Neural cell (in vitro differentiated cells): ENCODE results near the gene TTC9B. TPM values are rescaled to one million over a fixed set of nuclear protein-coding genes. Genes with fewer than 3 reads are reported as not detected.

ENCODE experiments used
- H2AFZ ChIP-seq: fragments of 200-600, 300-800 bp; sonication (generic), shearing (Covaris generic); 2 replicates; pipeline ENCODE4 v1.6.0; 2014; ENCODE audit warnings: low read depth, mild to moderate bottlenecking, antibody characterized with exemption, low read length, moderate library complexity
- H3F3A ChIP-seq: fragments of 200-600 bp; shearing (Covaris generic); 2 replicates; pipeline ENCODE4 v1.6.1; 2016; ENCODE audit warnings: mild to moderate bottlenecking, moderate library complexity, mixed read lengths, antibody characterized with exemption, low read length; ENCODE audit not compliant: insufficient read depth, poor library complexity, severe bottlenecking
- H3K27ac ChIP-seq: fragments of 200-600, 300-800 bp; sonication (generic), shearing (Covaris generic); 2 replicates; pipeline ENCODE4 v1.5.1; 2014; ENCODE audit warnings: mild to moderate bottlenecking, low read length, moderate library complexity
- H3K27me3 ChIP-seq: fragments of 300-800, 200-600 bp; sonication (generic), shearing (Covaris generic); 2 replicates; pipeline ENCODE4 v1.6.0; 2014; ENCODE audit warnings: mild to moderate bottlenecking, low read depth, low read length, moderate library complexity; ENCODE audit not compliant: insufficient read depth
- H3K36me3 ChIP-seq: fragments of 300-800, 200-600 bp; sonication (generic), shearing (Covaris generic); 2 replicates; pipeline ENCODE4 v1.5.1; 2014; ENCODE audit warnings: mild to moderate bottlenecking, antibody characterized with exemption, low read length, moderate library complexity; ENCODE audit not compliant: insufficient read depth
- H3K4me2 ChIP-seq: fragments of 300-800, 200-600 bp; sonication (generic), shearing (Covaris generic); 2 replicates; pipeline ENCODE4 v1.6.0; 2014; ENCODE audit warnings: mild to moderate bottlenecking, low read length
- H3K4me3 ChIP-seq: fragments of 300-800, 200-600 bp; sonication (generic), shearing (Covaris generic); 2 replicates; pipeline ENCODE4 v1.5.1; 2014; ENCODE audit warnings: mild to moderate bottlenecking, low read length, moderate library complexity
- H3K79me2 ChIP-seq: fragments of 200-600 bp; shearing (Covaris generic); replicated peaks from 2 replicates; pipeline ENCODE4 v1.6.0; 2014; ENCODE audit warnings: mild to moderate bottlenecking, low read length, moderate library complexity; ENCODE audit not compliant: insufficient read depth
- H3K9ac ChIP-seq: fragments of 300-800, 200-600 bp; sonication (generic), shearing (Covaris generic); 2 replicates; pipeline ENCODE4 v1.6.1; 2016; ENCODE audit warnings: mild to moderate bottlenecking, low read length, mixed read lengths
- H3K9me2 ChIP-seq: fragments of 200-600 bp; shearing (Covaris generic); 2 replicates; pipeline ENCODE4 v1.6.1; 2016; ENCODE audit warnings: mild to moderate bottlenecking, low read length, mixed read lengths; ENCODE audit not compliant: insufficient read depth
- H3K9me3 ChIP-seq: fragments of 200-600, 300-800 bp; sonication (generic), shearing (Covaris generic); 2 replicates; pipeline ENCODE4 v1.6.1; 2016; ENCODE audit warnings: mild to moderate bottlenecking, mixed run types, low read length, moderate library complexity, mixed read lengths
- H4K20me1 ChIP-seq: fragments of 200-600 bp; shearing (Covaris generic); 2 replicates; pipeline ENCODE4 v1.6.1; 2016; ENCODE audit warnings: mild to moderate bottlenecking, mixed run types; ENCODE audit not compliant: insufficient read depth
- EP300 ChIP-seq: fragments of 450-650 bp; conservative IDR thresholded peaks from 2 replicates; pipeline ENCODE4 v1.6.1; 2014; ENCODE audit warnings: antibody characterized with exemption, mild to moderate bottlenecking, moderate library complexity; ENCODE audit not compliant: poor library complexity, severe bottlenecking
- EZH2 ChIP-seq: fragments of 200-600, 300-800 bp; shearing (Covaris generic), sonication (generic); IDR thresholded peaks from 2 replicates; pipeline ENCODE4 v1.6.1; 2014; ENCODE audit warnings: antibody characterized with exemption, low read length, borderline replicate concordance, mild to moderate bottlenecking; ENCODE audit not compliant: insufficient read depth, poor library complexity, severe bottlenecking
- MXI1 ChIP-seq: fragments of 450-650 bp; conservative IDR thresholded peaks from 2 replicates; pipeline ENCODE4 v1.6.1; 2014; ENCODE audit warnings: antibody characterized with exemption, mild to moderate bottlenecking; ENCODE audit not compliant: poor library complexity, severe bottlenecking
- POLR2AphosphoS5 ChIP-seq: IDR thresholded peaks from 2 replicates; pipeline ENCODE4 v1.6.1; 2012
- RAD21 ChIP-seq: fragments of 450-650 bp; conservative IDR thresholded peaks from 2 replicates; pipeline ENCODE4 v1.6.1; 2014; ENCODE audit warnings: antibody characterized with exemption, mild to moderate bottlenecking, moderate library complexity
- SMC3 ChIP-seq: fragments of 450-650 bp; conservative IDR thresholded peaks from 2 replicates; pipeline ENCODE4 v1.6.1; 2014; ENCODE audit warnings: antibody characterized with exemption, mild to moderate bottlenecking, moderate library complexity; ENCODE audit not compliant: poor library complexity
- TAF1 ChIP-seq: IDR thresholded peaks from 2 replicates; pipeline ENCODE4 v1.6.1; 2012; ENCODE audit warnings: low read depth
- polyA plus RNA-seq: library from polyadenylated mRNA; depleted of rRNA; stranded (reverse); fragments of >200 nt; gene quantifications from 2 replicates; pipeline ENCODE4 v1.2.3, GENCODE V29; 2014
- TF ChIP-seq, protein P1 (sequence below): fragments of 450-650 bp; IDR thresholded peaks from 2 replicates; pipeline ENCODE4 v1.5.1; 2014; ENCODE audit warnings: antibody characterized with exemption, mild to moderate bottlenecking, moderate library complexity; ENCODE audit not compliant: poor library complexity, severe bottlenecking
- TF ChIP-seq, protein P2 (sequence below): IDR thresholded peaks from 2 replicates; pipeline ENCODE4 v1.6.1; 2012; ENCODE audit warnings: borderline replicate concordance

TTC9B gene
- polyA plus RNA-seq, 1 donor from 2014 or later = 111 TPM

DNA sequence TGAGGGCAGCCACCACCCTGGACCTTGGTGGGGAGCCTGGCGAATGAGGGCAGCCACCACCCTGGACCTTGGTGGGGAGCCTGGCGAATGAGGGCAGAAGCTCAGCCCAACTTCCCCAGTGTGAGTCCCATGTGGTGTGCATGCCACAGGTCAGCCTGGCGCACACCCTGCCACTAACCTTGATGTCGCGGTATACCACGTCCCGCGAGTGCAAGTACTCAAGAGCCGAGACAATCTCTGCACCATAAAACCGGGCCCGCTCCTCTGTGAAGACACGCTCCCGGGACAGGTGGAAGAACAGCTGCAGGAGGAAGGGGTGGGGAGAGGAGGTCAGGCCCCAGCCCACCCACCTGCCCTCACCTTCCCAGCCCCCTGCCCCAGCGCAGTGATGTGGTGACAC is 19.6 kb upstream of the TTC9B start:
- Histone ChIP-seq H3K4me2 (no peak overlapping the region), H3K79me2 (no peaks in the 10 kb centered on the region), H3K36me3 (no peaks in the 10 kb centered on the region), H3K9me3 (no peaks in the 10 kb centered on the region), H3K9ac (no peak overlapping the region), H3F3A (no peaks in the 10 kb centered on the region), H3K27me3 (no peaks in the 10 kb centered on the region), H2AFZ (no peak overlapping the region), H3K4me3 (no peak overlapping the region), H4K20me1 (no peaks in the 10 kb centered on the region), H3K9me2 (no peaks in the 10 kb centered on the region), H3K27ac (no peak overlapping the region)
- TF ChIP-seq TAF1 (no peak), EZH2 (no peak), MXI1 (no peak), RAD21 (no peak), POLR2AphosphoS5 (no peak), SMC3 (no peak), EP300 (no peak)
- TF ChIP-seq, protein P1, sequence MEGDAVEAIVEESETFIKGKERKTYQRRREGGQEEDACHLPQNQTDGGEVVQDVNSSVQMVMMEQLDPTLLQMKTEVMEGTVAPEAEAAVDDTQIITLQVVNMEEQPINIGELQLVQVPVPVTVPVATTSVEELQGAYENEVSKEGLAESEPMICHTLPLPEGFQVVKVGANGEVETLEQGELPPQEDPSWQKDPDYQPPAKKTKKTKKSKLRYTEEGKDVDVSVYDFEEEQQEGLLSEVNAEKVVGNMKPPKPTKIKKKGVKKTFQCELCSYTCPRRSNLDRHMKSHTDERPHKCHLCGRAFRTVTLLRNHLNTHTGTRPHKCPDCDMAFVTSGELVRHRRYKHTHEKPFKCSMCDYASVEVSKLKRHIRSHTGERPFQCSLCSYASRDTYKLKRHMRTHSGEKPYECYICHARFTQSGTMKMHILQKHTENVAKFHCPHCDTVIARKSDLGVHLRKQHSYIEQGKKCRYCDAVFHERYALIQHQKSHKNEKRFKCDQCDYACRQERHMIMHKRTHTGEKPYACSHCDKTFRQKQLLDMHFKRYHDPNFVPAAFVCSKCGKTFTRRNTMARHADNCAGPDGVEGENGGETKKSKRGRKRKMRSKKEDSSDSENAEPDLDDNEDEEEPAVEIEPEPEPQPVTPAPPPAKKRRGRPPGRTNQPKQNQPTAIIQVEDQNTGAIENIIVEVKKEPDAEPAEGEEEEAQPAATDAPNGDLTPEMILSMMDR = no peak
- TF ChIP-seq, protein P2, sequence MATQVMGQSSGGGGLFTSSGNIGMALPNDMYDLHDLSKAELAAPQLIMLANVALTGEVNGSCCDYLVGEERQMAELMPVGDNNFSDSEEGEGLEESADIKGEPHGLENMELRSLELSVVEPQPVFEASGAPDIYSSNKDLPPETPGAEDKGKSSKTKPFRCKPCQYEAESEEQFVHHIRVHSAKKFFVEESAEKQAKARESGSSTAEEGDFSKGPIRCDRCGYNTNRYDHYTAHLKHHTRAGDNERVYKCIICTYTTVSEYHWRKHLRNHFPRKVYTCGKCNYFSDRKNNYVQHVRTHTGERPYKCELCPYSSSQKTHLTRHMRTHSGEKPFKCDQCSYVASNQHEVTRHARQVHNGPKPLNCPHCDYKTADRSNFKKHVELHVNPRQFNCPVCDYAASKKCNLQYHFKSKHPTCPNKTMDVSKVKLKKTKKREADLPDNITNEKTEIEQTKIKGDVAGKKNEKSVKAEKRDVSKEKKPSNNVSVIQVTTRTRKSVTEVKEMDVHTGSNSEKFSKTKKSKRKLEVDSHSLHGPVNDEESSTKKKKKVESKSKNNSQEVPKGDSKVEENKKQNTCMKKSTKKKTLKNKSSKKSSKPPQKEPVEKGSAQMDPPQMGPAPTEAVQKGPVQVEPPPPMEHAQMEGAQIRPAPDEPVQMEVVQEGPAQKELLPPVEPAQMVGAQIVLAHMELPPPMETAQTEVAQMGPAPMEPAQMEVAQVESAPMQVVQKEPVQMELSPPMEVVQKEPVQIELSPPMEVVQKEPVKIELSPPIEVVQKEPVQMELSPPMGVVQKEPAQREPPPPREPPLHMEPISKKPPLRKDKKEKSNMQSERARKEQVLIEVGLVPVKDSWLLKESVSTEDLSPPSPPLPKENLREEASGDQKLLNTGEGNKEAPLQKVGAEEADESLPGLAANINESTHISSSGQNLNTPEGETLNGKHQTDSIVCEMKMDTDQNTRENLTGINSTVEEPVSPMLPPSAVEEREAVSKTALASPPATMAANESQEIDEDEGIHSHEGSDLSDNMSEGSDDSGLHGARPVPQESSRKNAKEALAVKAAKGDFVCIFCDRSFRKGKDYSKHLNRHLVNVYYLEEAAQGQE = no peak

DNA sequence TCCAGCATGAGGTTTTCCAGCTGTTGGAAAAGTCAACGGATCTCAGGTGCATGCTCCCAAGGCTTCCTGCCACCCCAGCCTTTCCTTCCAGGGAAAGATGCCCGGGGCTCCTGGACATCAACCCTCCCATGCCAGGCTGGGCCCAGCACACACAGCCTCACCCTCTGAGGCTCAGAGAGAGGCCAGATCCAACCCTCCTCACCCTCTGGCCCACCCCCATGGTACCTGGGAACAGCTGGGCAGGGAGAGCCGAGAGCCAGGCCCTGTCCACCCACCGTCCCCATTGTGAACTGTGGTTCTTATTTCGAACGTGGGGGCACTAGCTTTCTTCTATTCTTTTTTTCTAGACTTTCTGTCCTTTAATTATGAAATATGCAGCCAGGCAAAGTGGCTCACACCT is 18.2 kb upstream of the TTC9B start:
- TF ChIP-seq, protein P1 = no peak
- TF ChIP-seq, protein P2 = no peak
- TF ChIP-seq TAF1 (no peak), MXI1 (no peak), SMC3 (no peak), POLR2AphosphoS5 (no peak), EP300 (no peak), RAD21 (no peak), EZH2 (no peak)
- no peaks in the 10 kb centered on the region for H3K9me2 ChIP-seq
- no peaks in the 10 kb centered on the region for H3K27me3 ChIP-seq
- H3K27ac ChIP-seq = no peak overlapping the region
- no peaks in the 10 kb centered on the region for H3K9me3 ChIP-seq
- H4K20me1 ChIP-seq = no peaks in the 10 kb centered on the region
- H3K36me3 ChIP-seq = no peaks in the 10 kb centered on the region
- no peaks in the 10 kb centered on the region for H3K79me2 ChIP-seq
- no peak overlapping the region for H3K4me3 ChIP-seq
- H3K4me2 ChIP-seq = no peak overlapping the region
- H2AFZ ChIP-seq = no peak overlapping the region
- no peak overlapping the region for H3K9ac ChIP-seq
- no peaks in the 10 kb centered on the region for H3F3A ChIP-seq
